Neutrophil (primary cell): Measurements from ENCODE around the gene EMSY.

Source experiments
- H3K27ac ChIP-seq: fragments of 200-600 bp; sonication (generic); 2 replicates; pipeline ENCODE4 v1.5.1; 2016; ENCODE audit warnings: mild to moderate bottlenecking, moderate library complexity
- H3K27me3 ChIP-seq: fragments of 200-600 bp; sonication (generic); 2 replicates; pipeline ENCODE4 v1.6.0; 2016; ENCODE audit warnings: mild to moderate bottlenecking
- H3K36me3 ChIP-seq: fragments of 200-600 bp; sonication (generic); 2 replicates; pipeline ENCODE4 v1.5.1; 2017
- H3K4me1 ChIP-seq, 2 experiments: fragments of 200-600 bp in 1 of 2; sonication (generic) in 1 of 2; 1 replicate in 1 of 2; 2 replicates in 1 of 2; pipeline versions ENCODE4 v1.5.1 to v1.6.1; 2013 to 2016; ENCODE audit warnings: low read depth in 1 of 2, low read length in 1 of 2, mild to moderate bottlenecking in 1 of 2, moderate library complexity in 1 of 2; ENCODE audit not compliant: control insufficient read depth in 1 of 2, insufficient read depth in 1 of 2
- H3K4me3 ChIP-seq, 2 experiments: fragments of 200-600 bp in 1 of 2; sonication (generic) in 1 of 2; 1 replicate in 1 of 2; 2 replicates in 1 of 2; pipeline ENCODE4 v1.5.1; 2013 to 2016; ENCODE audit warnings: low read depth in 1 of 2, low read length in 1 of 2, mild to moderate bottlenecking in 1 of 2, moderate library complexity in 1 of 2
- H3K9me3 ChIP-seq: fragments of 200-600 bp; sonication (generic); 2 replicates; pipeline ENCODE4 v1.5.1; 2016
- TF ChIP-seq, protein P1 (sequence below): fragments of 200-600 bp; sonication (generic); IDR thresholded peaks from 2 replicates; pipeline ENCODE4 v1.5.1; 2016; ENCODE audit warnings: antibody characterized with exemption

The EMSY gene

DNA sequence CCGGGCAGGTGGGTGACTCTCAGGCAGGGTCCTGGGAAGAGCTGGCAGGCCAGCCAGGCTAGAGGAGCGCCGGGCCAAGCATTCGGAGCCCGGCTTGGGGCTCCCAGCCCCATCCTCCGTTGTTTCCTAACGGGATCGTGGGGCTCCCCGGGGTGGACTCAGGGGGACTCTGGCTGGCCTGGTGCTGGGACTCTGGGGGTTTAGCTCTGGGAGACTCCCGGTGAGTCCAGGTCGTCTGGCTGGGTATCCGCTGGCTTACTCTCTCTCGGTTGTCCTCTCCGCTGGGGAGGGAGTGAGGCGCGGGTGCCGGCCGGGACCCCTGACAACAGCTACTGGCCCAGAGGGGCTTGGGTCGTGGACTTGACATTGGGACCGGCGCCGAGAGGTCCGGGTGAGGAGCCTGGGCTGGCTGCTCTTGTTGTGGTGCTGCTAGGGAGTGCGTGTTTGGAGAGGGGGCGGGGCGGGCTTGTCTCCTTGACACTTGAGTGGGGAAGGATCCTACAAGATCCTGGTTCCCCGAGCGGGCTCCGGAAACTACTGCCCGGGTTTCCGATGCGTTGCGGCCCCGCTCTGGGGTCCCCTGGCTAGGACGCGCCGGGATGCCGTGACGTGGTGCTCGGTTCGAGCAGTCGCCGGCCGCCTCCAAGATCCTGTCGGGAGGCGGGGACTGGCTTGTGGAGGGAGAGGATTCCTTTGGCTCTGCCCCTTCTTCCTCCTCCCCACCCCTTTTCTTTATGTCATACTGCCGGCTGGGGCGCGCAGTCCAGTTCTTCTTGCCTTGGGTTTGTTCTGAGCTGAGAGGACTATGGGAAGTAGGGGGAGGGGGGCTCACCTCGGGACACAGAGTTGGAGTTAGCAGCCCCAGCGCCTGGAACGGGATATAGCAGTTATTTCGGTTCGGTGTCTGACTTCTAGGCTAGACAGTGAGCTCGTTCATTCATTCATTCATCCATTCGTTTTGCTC lies 585 bp downstream of the EMSY start:
- Histone ChIP-seq H3K27ac (peak overlapping the region; percentile 89), H3K4me3 (peak overlapping the region; percentile 72 to 96), H3K36me3 (peaks cover 24% of the 10 kb centered on the region), H3K4me1 (peaks cover 18 to 21% of the 10 kb centered on the region in 2 experiments), H3K9me3 (no peaks in the 10 kb centered on the region), H3K27me3 (no peaks in the 10 kb centered on the region)
- TF ChIP-seq, protein P1, sequence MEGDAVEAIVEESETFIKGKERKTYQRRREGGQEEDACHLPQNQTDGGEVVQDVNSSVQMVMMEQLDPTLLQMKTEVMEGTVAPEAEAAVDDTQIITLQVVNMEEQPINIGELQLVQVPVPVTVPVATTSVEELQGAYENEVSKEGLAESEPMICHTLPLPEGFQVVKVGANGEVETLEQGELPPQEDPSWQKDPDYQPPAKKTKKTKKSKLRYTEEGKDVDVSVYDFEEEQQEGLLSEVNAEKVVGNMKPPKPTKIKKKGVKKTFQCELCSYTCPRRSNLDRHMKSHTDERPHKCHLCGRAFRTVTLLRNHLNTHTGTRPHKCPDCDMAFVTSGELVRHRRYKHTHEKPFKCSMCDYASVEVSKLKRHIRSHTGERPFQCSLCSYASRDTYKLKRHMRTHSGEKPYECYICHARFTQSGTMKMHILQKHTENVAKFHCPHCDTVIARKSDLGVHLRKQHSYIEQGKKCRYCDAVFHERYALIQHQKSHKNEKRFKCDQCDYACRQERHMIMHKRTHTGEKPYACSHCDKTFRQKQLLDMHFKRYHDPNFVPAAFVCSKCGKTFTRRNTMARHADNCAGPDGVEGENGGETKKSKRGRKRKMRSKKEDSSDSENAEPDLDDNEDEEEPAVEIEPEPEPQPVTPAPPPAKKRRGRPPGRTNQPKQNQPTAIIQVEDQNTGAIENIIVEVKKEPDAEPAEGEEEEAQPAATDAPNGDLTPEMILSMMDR: no peak

DNA sequence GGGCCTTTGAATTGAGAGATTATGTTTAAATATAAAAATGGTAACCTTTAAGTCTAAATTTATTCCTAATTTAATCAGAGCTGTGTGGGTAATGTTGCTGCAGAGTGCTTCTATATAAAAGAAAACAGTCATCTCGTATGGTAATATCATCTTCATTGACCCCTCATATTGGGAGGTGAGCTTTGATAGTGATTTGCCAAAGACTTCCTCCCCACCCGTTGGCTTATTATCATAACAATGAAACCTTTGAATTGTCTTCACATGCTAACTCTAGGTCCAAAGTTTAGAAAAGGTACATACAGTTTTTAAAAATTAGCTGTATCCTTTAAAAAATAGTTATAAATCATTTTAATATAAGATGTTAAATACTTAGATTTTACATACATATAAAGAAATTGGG lies 3.7 kb downstream of the EMSY start:
- Histone ChIP-seq H3K27me3 (no peaks in the 10 kb centered on the region), H3K4me1 (peaks cover 16 to 19% of the 10 kb centered on the region in 2 experiments), H3K9me3 (no peaks in the 10 kb centered on the region), H3K36me3 (peaks cover 51% of the 10 kb centered on the region), H3K4me3 (no peak overlapping the region), H3K27ac (no peak overlapping the region)
- TF ChIP-seq, protein P1: no peak

DNA sequence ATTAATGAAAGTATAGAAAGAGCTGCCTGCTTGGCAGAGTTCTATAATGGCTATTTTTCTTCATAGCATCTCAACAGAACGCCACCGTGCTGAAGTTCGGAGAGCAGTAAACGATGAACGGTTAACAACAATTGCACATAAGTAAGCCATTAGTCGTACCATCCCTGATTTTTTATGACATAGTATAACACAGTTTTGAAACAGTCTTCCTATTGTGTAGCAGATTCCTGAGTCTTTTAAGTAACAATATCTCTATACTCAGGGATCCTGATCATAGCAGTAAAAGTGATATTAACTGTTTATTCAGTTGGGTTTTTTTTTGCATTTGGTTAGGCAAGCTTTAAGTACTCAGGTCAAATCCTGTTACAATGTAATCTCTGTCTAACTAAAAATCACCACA lies 8.4 kb downstream of the EMSY start:
- no peaks in the 10 kb centered on the region for H3K4me1 ChIP-seq
- H3K27ac ChIP-seq: no peak overlapping the region
- H3K36me3 ChIP-seq: peaks cover 79% of the 10 kb centered on the region
- H3K27me3 ChIP-seq: no peaks in the 10 kb centered on the region
- H3K9me3 ChIP-seq: no peaks in the 10 kb centered on the region
- TF ChIP-seq, protein P1: no peak
- no peak overlapping the region for H3K4me3 ChIP-seq

DNA sequence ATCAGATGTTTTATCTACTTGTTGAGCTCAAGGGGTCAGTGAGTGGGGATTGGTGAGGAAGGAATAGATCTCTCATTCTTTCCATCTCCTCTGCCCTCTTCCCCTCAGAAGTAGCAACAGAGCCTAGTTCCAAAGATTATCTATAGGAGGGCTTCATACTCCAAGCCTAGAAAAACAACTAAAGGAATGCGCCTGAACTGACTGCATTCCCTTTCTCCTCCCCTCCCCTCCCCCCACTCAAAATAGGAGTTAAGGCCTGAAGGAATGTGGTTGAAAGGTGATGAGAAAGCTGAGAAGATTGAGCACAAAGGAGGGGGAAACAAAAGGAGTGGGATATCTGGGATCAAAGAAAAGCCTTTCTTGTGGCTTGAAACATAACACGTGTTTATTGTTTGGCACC lies 10.5 kb downstream of the EMSY start:
- H3K36me3 ChIP-seq: peaks cover 87% of the 10 kb centered on the region
- H3K27ac ChIP-seq: no peak overlapping the region
- H3K4me3 ChIP-seq: no peak overlapping the region
- no peaks in the 10 kb centered on the region for H3K27me3 ChIP-seq
- TF ChIP-seq, protein P1: no peak
- no peaks in the 10 kb centered on the region for H3K9me3 ChIP-seq
- no peaks in the 10 kb centered on the region for H3K4me1 ChIP-seq

DNA sequence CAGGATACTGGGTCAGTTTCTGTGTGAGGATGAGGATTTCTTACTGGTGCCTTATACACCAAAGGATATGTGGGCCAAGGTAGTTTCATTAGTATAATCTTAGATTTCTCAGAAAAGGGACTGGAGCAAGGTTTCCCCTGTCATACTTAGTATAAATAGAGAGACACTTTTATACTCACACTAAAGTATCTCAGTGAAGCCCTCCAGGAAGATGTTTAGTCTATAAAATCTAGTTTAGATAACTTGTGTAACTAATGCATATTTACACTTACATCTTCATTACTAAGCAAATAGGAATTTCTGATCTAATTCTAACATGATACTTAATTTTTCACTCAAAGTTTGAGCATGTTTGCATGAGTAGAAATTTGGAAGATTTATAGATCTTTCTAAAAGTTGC lies 11.1 kb downstream of the EMSY start:
- TF ChIP-seq, protein P1: no peak
- H3K27me3 ChIP-seq: no peaks in the 10 kb centered on the region
- H3K9me3 ChIP-seq: no peaks in the 10 kb centered on the region
- no peak overlapping the region for H3K4me3 ChIP-seq
- no peak overlapping the region for H3K27ac ChIP-seq
- no peaks in the 10 kb centered on the region for H3K4me1 ChIP-seq
- H3K36me3 ChIP-seq: peaks cover 88% of the 10 kb centered on the region
